ENCODE data around the gene RFC1. TPM values are rescaled to one million over a fixed set of nuclear protein-coding genes. Genes with fewer than 3 reads are reported as not detected.

Gene RFC1
- total and polyA plus RNA-seq, 4 donors: 13.3 to 45.2 (median 30.8) TPM

DNA sequence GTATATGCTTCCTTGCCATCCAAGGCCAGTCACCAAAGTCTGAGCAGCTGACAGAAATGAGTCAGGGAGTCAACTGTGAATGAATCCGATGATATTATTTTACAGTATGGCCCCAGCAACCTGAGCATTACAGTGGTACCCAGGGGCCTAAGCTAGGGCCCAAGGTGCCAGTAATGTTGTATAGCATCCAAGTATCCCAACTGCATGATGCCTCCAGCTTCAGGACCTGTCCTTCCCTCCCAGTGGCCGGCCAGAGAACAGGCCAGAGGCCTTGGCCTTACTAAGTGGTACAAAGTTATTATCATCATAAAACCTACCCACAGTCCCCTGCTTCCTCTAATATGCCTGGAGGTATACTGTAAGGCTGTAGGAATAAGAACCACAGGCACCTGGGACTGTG lies 79.9 kb downstream of the RFC1 start:
- no peak for DNase-seq (ENCODE audit: low spot score)
- no peaks in the 10 kb centered on the region for H3K27me3 ChIP-seq (ENCODE audit: control insufficient read depth in 4 of 4, insufficient read depth in 4 of 4, low read length in 3 of 4)
- no peak for TF ChIP-seq GABPA (IDR thresholded peaks at IDR 0.05 in 1 of 2, conservative IDR thresholded peaks at IDR 0.05 in 1 of 2)
- TF ChIP-seq JUND (IDR thresholded peaks at IDR 0.05): no peak
- TF ChIP-seq FOXA2 (IDR thresholded peaks at IDR 0.05): no peak
- no peak for TF ChIP-seq SP1 (IDR thresholded peaks at IDR 0.05)
- TF ChIP-seq FOXA1 (IDR thresholded peaks at IDR 0.05): no peak
- TF ChIP-seq, protein P1, sequence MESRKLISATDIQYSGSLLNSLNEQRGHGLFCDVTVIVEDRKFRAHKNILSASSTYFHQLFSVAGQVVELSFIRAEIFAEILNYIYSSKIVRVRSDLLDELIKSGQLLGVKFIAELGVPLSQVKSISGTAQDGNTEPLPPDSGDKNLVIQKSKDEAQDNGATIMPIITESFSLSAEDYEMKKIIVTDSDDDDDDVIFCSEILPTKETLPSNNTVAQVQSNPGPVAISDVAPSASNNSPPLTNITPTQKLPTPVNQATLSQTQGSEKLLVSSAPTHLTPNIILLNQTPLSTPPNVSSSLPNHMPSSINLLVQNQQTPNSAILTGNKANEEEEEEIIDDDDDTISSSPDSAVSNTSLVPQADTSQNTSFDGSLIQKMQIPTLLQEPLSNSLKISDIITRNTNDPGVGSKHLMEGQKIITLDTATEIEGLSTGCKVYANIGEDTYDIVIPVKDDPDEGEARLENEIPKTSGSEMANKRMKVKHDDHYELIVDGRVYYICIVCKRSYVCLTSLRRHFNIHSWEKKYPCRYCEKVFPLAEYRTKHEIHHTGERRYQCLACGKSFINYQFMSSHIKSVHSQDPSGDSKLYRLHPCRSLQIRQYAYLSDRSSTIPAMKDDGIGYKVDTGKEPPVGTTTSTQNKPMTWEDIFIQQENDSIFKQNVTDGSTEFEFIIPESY (IDR thresholded peaks at IDR 0.05): no peak
- TF ChIP-seq YY1 (IDR thresholded peaks at IDR 0.05): no peak
- TF ChIP-seq, protein P2, sequence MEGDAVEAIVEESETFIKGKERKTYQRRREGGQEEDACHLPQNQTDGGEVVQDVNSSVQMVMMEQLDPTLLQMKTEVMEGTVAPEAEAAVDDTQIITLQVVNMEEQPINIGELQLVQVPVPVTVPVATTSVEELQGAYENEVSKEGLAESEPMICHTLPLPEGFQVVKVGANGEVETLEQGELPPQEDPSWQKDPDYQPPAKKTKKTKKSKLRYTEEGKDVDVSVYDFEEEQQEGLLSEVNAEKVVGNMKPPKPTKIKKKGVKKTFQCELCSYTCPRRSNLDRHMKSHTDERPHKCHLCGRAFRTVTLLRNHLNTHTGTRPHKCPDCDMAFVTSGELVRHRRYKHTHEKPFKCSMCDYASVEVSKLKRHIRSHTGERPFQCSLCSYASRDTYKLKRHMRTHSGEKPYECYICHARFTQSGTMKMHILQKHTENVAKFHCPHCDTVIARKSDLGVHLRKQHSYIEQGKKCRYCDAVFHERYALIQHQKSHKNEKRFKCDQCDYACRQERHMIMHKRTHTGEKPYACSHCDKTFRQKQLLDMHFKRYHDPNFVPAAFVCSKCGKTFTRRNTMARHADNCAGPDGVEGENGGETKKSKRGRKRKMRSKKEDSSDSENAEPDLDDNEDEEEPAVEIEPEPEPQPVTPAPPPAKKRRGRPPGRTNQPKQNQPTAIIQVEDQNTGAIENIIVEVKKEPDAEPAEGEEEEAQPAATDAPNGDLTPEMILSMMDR (IDR thresholded peaks at IDR 0.05; ENCODE audit: low read depth, low read length, missing input control): no peak
- no peak for TF ChIP-seq HNF4A (conservative IDR thresholded peaks at IDR 0.05)
- TF ChIP-seq EGR1 (IDR thresholded peaks at IDR 0.05; ENCODE audit: low read depth in 2 of 2): no peak
- TF ChIP-seq RAD21 (IDR thresholded peaks at IDR 0.05): no peak
- TF ChIP-seq, protein P3, sequence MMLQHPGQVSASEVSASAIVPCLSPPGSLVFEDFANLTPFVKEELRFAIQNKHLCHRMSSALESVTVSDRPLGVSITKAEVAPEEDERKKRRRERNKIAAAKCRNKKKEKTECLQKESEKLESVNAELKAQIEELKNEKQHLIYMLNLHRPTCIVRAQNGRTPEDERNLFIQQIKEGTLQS (IDR thresholded peaks at IDR 0.05): no peak
- no peak for TF ChIP-seq NR2F2 (IDR thresholded peaks at IDR 0.05)
- TF ChIP-seq, protein P4, sequence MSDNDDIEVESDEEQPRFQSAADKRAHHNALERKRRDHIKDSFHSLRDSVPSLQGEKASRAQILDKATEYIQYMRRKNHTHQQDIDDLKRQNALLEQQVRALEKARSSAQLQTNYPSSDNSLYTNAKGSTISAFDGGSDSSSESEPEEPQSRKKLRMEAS (IDR thresholded peaks at IDR 0.05): no peak
- TF ChIP-seq RXRA (IDR thresholded peaks at IDR 0.05): no peak
- no peak for TF ChIP-seq HNF4G (IDR thresholded peaks at IDR 0.05)
- TF ChIP-seq, protein P5, sequence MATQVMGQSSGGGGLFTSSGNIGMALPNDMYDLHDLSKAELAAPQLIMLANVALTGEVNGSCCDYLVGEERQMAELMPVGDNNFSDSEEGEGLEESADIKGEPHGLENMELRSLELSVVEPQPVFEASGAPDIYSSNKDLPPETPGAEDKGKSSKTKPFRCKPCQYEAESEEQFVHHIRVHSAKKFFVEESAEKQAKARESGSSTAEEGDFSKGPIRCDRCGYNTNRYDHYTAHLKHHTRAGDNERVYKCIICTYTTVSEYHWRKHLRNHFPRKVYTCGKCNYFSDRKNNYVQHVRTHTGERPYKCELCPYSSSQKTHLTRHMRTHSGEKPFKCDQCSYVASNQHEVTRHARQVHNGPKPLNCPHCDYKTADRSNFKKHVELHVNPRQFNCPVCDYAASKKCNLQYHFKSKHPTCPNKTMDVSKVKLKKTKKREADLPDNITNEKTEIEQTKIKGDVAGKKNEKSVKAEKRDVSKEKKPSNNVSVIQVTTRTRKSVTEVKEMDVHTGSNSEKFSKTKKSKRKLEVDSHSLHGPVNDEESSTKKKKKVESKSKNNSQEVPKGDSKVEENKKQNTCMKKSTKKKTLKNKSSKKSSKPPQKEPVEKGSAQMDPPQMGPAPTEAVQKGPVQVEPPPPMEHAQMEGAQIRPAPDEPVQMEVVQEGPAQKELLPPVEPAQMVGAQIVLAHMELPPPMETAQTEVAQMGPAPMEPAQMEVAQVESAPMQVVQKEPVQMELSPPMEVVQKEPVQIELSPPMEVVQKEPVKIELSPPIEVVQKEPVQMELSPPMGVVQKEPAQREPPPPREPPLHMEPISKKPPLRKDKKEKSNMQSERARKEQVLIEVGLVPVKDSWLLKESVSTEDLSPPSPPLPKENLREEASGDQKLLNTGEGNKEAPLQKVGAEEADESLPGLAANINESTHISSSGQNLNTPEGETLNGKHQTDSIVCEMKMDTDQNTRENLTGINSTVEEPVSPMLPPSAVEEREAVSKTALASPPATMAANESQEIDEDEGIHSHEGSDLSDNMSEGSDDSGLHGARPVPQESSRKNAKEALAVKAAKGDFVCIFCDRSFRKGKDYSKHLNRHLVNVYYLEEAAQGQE (IDR thresholded peaks at IDR 0.05): no peak
- H3K9ac ChIP-seq (ENCODE audit: low read depth in 1 of 2, low read length in 2 of 2): no peak overlapping the region
- no peak overlapping the region for H3K27ac ChIP-seq (ENCODE audit: low read depth in 1 of 2, low read length in 2 of 2)
- no peaks in the 10 kb centered on the region for H3K4me1 ChIP-seq (ENCODE audit: control insufficient read depth in 4 of 4, insufficient read depth in 4 of 4, low read length in 3 of 4)
- peaks cover 8 to 40% (median 39%) of the 10 kb centered on the region in 4 donors for H3K36me3 ChIP-seq (ENCODE audit: control insufficient read depth in 4 of 4, insufficient read depth in 3 of 4, low read depth in 1 of 4, low read length in 3 of 4)
- WGBS: 98% methylated on average over 2 of the region's 2 CpGs
- no peaks in the 10 kb centered on the region for H3K9me3 ChIP-seq (ENCODE audit: control insufficient read depth in 4 of 4, low read length in 3 of 4)
- no peak overlapping the region for H3K4me3 ChIP-seq (ENCODE audit: low read depth in 1 of 3, low read length in 3 of 3)

Measured in liver (tissue), 9 donors.